ENCODE data around the gene TMSB10.

Gene TMSB10

DNA sequence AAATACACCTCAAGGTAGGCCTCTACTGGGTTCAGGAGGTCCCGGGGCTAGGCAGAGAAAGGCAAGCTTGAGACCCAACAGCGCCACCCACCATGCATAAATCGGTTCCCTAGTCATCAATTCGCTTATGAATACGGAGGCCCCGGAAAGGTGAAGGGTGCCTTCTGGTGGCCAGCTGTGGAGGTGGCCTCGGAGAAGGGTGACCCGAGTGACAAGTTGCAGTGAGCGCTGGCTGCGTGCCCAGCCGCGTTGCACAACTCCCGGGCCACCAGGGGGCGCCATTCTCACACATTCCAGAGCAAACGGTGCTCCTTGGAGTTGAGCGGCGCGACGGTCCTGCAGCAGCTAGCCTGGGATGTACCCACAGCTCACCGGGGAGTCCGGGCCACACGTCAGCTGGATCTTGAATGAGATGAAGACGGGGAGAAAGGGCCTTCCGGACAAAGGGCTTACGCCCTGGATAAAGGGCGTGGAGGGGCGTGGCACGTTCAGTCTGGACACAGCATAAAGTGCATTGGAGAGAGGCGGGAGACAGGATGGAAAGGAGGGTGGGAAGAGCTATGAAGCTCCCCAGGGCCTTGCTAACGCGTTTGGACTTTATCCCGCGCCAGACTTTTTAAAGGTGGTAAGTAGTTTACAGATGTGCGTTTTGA is 20.4 kb downstream of the TMSB10 start:
- TF ChIP-seq, protein P1, sequence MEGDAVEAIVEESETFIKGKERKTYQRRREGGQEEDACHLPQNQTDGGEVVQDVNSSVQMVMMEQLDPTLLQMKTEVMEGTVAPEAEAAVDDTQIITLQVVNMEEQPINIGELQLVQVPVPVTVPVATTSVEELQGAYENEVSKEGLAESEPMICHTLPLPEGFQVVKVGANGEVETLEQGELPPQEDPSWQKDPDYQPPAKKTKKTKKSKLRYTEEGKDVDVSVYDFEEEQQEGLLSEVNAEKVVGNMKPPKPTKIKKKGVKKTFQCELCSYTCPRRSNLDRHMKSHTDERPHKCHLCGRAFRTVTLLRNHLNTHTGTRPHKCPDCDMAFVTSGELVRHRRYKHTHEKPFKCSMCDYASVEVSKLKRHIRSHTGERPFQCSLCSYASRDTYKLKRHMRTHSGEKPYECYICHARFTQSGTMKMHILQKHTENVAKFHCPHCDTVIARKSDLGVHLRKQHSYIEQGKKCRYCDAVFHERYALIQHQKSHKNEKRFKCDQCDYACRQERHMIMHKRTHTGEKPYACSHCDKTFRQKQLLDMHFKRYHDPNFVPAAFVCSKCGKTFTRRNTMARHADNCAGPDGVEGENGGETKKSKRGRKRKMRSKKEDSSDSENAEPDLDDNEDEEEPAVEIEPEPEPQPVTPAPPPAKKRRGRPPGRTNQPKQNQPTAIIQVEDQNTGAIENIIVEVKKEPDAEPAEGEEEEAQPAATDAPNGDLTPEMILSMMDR (IDR thresholded peaks at IDR 0.05): peak; percentile 93
- TF ChIP-seq ZFX (IDR thresholded peaks at IDR 0.05; ENCODE audit: borderline replicate concordance): no peak
- H3K27ac ChIP-seq: peak overlapping the region; percentile 69

DNA sequence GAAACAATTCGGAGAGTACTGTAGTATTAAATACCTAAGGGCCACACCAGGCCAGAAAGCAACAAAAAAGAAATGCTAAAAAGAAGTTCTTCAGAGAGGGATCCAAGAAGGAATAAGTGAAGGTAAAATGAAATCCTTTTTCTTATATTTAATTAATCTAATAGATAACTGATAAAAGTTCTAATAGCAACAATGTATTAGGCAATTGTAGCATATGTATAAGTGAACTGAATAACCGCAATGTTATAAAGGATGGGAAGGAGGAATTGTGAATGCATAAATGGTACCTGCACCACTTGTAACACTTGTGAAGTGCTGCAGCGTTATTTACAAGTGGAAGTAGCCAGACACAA is 21.8 kb downstream of the TMSB10 start:
- TF ChIP-seq ZFX (IDR thresholded peaks at IDR 0.05; ENCODE audit: borderline replicate concordance): no peak
- TF ChIP-seq, protein P1 (IDR thresholded peaks at IDR 0.05): peak; percentile 58
- H3K27ac ChIP-seq: peak overlapping the region; percentile 69

DNA sequence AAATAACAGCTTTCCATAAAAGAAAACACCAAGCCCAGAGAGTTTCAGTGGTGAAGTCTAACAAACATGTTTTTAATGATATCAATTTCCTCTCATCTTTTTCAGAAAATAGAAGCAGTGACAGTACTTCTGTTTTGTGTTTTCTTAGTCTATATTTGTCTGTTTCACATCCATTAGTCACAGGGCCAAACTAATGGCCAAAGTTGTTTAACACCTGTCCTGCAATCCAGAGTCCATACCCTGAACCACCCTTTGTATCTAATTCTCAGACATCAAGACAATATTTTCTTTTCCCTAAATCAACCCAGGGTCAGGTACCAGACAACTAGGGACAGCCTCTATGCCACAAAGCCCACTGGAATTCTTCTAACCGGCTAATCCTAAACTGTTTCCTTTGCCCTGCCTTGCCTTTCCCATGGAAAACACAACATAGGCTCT is 25.9 kb downstream of the TMSB10 start:
- H3K27ac ChIP-seq: no peak overlapping the region
- no peak for TF ChIP-seq ZFX (IDR thresholded peaks at IDR 0.05; ENCODE audit: borderline replicate concordance)
- TF ChIP-seq, protein P1 (IDR thresholded peaks at IDR 0.05): no peak

DNA sequence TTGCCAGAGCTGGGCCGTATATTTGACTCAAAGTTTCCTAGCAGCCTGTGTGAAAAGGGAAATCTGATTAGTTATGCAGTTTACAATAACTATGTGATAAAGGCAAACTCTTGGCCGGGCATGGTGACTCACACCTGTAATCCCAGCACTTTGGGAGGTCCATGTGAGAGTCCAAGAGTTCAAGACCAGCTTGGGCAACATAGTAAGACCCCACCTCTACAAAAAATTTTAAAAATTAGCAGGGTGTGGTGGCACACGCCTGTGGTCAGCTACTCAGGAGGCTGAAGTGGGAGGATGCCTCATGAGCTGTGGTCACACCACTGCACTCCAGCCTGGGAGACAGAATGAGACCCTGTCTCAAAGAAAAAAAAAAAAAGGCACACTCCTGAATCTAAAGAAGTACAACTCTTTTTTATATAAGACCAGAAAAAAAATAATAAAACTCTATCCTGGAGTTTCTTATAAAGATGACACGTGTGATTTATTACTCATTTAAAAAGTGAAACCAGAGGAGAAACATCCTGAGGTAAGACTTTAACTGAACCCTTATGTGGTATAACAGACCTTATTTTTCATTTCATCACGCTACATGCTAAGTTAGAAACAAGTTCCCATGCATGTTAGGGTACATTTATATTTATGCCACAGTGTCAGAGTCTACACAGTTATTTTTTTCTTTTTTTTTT is 32.9 kb downstream of the TMSB10 start:
- no peak overlapping the region for H3K27ac ChIP-seq
- TF ChIP-seq, protein P1 (IDR thresholded peaks at IDR 0.05): no peak
- no peak for TF ChIP-seq ZFX (IDR thresholded peaks at IDR 0.05; ENCODE audit: borderline replicate concordance)

DNA sequence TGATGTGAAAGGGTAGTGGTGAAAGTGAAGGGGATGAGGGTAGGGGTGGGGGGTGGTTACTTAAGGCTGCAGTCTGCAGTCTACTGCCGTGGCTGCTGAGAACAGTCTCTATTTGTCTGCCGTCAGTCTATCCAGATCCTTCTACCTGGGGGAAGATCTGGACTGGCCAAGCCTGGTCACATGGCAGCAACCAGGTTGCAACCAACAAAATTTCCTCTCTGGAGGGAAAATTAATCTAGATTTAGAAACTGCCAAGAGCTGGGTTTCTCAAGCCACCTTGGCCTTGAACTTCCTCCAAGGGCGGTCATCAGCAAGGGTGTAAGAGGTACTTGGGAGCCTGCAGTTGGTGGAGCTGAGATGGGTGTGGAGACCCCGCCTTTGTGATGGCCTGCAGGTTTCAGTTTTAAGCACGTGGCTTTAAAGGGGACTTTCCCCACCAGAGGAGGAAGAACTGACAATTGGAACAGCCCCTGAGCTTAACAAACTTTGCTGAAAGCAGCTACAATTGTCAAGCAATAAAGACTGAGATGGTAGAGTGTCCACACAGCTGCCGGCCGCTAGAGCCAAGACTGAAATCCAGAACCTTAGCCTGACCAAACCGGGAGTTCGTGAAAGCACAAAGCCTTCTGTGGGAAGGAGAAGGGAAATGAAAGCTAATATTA is 34.1 kb downstream of the TMSB10 start:
- TF ChIP-seq ZFX (IDR thresholded peaks at IDR 0.05; ENCODE audit: borderline replicate concordance): no peak
- TF ChIP-seq, protein P1 (IDR thresholded peaks at IDR 0.05): no peak

DNA sequence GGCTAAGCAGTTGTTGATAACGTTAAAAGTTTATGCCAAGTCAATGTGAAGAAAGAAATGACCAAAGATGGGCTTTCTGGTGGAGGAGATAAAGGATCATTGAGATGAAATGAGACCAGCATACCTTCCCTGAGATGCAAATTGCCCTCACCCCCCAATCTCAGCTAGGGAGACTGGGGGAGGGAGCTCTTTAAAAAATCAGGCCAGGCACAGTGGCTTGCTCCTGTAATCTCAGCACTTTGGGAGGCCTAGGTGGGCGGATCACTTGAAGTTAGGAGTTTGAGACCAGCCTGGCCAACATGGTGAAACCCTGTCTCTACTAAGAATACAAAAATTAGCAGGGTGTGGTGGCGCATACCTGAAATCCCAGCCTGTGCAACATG is 34.6 kb downstream of the TMSB10 start:
- no peak overlapping the region for H3K27ac ChIP-seq
- TF ChIP-seq ZFX (IDR thresholded peaks at IDR 0.05; ENCODE audit: borderline replicate concordance): no peak
- TF ChIP-seq, protein P1 (IDR thresholded peaks at IDR 0.05): no peak

More for the DNA sequence above, 34.1 kb downstream of the TMSB10 start:
- H3K27ac ChIP-seq: no peak overlapping the region
